B cell (primary cell): Measurements from ENCODE around the gene RBBP6.

ENCODE experiments used
- EZH2 ChIP-seq: IDR thresholded peaks from 2 replicates; pipeline ENCODE4 v1.6.1; 2012; ENCODE audit warnings: borderline replicate concordance, low read depth, mild to moderate bottlenecking, moderate library complexity, low read length; ENCODE audit not compliant: insufficient read depth, poor library complexity, severe bottlenecking
- TF ChIP-seq, protein P1 (sequence below): fragments of 200-600 bp; IDR thresholded peaks from one replicate; pipeline ENCODE4 v1.8.0; 2022; ENCODE audit warnings: antibody characterized with exemption, mild to moderate bottlenecking

DNA sequence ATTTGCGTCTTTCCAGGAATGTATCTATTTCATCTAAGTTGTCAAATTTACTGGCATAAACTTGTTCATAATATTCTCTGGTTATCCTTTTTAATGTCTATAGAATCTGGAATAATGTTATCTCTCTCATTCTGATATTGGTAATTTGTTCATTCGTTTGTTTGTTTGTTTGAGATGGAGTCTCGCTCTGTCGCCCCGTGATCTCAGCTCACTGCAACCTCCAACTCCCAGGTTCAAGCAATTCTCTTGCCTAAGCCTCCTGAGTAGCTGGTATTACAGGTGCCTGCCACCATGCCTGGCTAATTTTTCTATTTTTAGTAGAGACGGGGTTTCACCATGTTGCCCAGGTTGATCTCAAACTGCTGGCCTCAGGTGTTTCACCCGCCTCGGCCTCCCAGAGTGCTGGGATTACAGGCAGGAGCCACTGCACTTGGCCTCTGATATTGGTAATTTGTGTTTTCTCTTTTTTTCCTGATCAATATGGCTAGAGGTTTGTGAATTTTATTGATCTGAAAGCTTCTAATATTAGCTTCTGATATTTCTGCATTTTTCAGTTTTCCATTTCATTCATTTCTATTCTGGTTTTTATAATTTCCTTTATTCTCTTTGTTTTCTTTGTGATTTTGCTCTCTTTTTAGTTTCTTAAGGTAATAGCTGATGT is 59.5 kb downstream of the RBBP6 start:
- TF ChIP-seq, protein P1, sequence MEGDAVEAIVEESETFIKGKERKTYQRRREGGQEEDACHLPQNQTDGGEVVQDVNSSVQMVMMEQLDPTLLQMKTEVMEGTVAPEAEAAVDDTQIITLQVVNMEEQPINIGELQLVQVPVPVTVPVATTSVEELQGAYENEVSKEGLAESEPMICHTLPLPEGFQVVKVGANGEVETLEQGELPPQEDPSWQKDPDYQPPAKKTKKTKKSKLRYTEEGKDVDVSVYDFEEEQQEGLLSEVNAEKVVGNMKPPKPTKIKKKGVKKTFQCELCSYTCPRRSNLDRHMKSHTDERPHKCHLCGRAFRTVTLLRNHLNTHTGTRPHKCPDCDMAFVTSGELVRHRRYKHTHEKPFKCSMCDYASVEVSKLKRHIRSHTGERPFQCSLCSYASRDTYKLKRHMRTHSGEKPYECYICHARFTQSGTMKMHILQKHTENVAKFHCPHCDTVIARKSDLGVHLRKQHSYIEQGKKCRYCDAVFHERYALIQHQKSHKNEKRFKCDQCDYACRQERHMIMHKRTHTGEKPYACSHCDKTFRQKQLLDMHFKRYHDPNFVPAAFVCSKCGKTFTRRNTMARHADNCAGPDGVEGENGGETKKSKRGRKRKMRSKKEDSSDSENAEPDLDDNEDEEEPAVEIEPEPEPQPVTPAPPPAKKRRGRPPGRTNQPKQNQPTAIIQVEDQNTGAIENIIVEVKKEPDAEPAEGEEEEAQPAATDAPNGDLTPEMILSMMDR: no peak
- no peak for TF ChIP-seq EZH2
